ENCODE data around the gene CD47. TPM values are rescaled to one million over a fixed set of nuclear protein-coding genes. Genes with fewer than 3 reads are reported as not detected.

Gene CD47
- total and polyA plus RNA-seq, 12 donors = 17.9 to 76.3 (median 47.6) TPM

DNA sequence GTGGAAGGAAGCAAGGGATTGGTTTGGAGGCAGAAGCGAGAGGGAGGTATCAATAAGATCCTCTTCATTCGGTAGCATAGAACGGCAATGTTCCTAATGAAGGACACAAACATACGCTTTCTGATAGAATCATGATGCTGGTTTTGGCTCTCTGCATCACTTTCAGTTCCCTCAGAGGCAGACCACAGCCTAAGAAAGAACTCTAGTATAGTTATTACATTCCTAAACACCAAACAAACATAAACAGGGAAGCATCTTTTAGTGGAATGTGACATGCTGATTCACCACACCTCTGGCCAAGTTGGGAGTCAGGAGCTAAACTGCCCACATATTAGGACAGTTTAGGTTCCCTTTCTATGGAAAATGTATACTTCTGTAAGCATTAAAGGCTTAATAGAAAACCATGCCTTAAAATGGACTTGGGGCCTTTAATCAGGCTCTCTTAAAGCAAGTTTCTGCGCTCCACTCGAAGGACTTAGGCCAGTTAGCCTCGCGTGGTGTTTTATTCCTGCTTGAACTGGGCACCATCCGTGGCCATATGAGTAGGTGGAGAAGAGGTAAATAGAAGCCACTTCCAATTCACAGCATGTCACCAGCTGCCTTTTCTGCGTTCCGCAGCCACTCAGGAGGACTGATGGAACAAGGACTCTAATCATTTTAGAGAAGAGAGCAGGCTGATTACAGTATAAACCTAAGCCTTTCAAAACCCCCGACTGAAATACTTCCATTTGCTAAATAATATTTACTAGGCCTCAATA lies 53.7 kb downstream of the CD47 start:
- Histone ChIP-seq H3K27ac (peak overlapping the region in 1 of 10 donors; percentile 34), H3K9me3 (no peaks in the 10 kb centered on the region), H3K27me3 (no peaks in the 10 kb centered on the region), H3K36me3 (peaks cover 0 to 35% (median 5%) of the 10 kb centered on the region in 9 donors), H3K4me1 (peaks cover 0 to 34% (median 18%) of the 10 kb centered on the region in 9 donors), H3K4me3 (no peak overlapping the region)
- 73 to 79% methylated on average over 12 of the region's 12 CpGs for WGBS, 2 donors
- ATAC-seq (peak in 7 of 8 donors; percentile 25 to 59 (median 42)), DNase-seq (no peak)
- TF ChIP-seq, protein P1, sequence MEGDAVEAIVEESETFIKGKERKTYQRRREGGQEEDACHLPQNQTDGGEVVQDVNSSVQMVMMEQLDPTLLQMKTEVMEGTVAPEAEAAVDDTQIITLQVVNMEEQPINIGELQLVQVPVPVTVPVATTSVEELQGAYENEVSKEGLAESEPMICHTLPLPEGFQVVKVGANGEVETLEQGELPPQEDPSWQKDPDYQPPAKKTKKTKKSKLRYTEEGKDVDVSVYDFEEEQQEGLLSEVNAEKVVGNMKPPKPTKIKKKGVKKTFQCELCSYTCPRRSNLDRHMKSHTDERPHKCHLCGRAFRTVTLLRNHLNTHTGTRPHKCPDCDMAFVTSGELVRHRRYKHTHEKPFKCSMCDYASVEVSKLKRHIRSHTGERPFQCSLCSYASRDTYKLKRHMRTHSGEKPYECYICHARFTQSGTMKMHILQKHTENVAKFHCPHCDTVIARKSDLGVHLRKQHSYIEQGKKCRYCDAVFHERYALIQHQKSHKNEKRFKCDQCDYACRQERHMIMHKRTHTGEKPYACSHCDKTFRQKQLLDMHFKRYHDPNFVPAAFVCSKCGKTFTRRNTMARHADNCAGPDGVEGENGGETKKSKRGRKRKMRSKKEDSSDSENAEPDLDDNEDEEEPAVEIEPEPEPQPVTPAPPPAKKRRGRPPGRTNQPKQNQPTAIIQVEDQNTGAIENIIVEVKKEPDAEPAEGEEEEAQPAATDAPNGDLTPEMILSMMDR (IDR thresholded peaks at IDR 0.05) = no peak
- intact Hi-C loops (cut with DNase I) = no loop called here

DNA sequence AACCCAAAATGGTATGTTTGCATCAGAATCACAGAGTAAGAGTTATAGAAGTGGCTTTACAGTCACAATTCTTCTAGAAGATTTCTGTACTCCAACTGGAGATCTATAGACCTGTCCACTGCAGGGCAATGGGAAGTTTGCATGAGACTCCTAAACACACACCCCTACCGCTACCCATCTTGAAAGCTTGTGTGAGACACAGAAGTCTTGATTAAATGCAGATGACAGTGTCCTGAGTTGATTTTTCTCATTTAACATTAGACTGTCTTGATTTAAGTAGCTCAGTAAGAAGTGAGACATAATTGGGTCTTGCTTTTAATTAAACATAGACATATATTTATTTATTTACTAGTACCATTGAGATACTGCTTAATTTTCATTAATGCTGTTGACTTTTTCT lies 54.4 kb downstream of the CD47 start:
- DNase-seq = no peak
- intact Hi-C loops (cut with DNase I) = no loop called here

DNA sequence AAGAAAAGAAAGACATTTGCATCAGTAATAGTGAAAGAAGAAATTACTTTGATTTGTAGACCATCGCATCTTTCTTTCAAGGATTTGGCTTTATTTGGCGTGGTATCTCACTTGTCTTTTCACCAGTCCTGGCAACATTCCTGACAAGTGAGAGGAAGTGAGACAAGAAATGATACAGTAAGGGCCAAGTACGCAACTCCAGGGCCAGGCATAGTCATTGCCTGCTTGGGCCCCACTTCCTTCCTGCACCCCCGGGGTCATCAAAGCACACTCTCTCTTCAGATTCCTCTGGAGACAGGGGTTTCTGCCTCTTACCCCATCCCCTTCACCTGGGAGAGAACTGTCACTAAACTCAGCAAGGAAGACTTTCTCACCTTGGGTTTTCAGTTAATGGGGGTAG lies 55.1 kb downstream of the CD47 start:
- peaks cover 0 to 34% (median 18%) of the 10 kb centered on the region in 9 donors for H3K4me1 ChIP-seq
- no peak overlapping the region for H3K4me3 ChIP-seq
- H3K27me3 ChIP-seq = no peaks in the 10 kb centered on the region
- intact Hi-C loops (cut with DNase I) = no loop called here
- H3K9me3 ChIP-seq = no peaks in the 10 kb centered on the region
- peak overlapping the region in 1 of 10 donors; percentile 34 for H3K27ac ChIP-seq
- TF ChIP-seq, protein P1 (IDR thresholded peaks at IDR 0.05) = no peak
- H3K36me3 ChIP-seq = peaks cover 0 to 29% (median 0%) of the 10 kb centered on the region in 9 donors
- 37 to 53% methylated on average over 4 of the region's 4 CpGs for WGBS, 2 donors
- ATAC-seq = peak in 6 of 8 donors; percentile 43 to 68 (median 54)
- DNase-seq = no peak

More for the DNA sequence above, 54.4 kb downstream of the CD47 start:
- Histone ChIP-seq H3K4me3 (no peak overlapping the region), H3K27ac (peak overlapping the region in 1 of 10 donors; percentile 34), H3K36me3 (peaks cover 0 to 33% (median 0%) of the 10 kb centered on the region in 9 donors), H3K9me3 (no peaks in the 10 kb centered on the region), H3K4me1 (peaks cover 0 to 34% (median 18%) of the 10 kb centered on the region in 9 donors), H3K27me3 (no peaks in the 10 kb centered on the region)
- ATAC-seq = peak in 1 of 8 donors; percentile 33
- TF ChIP-seq, protein P1 (IDR thresholded peaks at IDR 0.05) = no peak
- WGBS, 2 donors = 96 to 97% methylated on average over 1 of the region's 1 CpG

DNA sequence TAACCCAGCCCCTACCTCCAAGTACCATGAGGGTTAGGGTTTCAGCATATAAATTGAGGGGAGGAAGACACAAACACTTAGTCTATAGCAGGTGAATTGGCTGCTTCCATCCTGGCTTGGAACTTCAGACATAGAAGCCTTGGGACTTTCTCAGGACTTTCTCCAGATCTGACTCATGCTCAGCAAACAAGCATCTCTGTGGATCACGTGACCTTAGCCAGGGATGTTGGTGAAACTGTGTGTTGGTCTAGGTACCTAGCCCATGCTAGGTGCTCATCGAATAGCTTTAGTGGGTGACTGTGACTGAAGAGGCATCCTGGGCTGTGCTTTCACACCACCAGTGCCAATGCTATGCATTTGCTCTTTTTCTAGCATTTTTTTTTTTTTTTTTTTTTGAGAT lies 58.9 kb downstream of the CD47 start:
- Histone ChIP-seq H3K27ac (no peak overlapping the region), H3K4me3 (no peak overlapping the region), H3K27me3 (no peaks in the 10 kb centered on the region), H3K4me1 (peaks cover 0 to 21% (median 12%) of the 10 kb centered on the region in 9 donors), H3K36me3 (peaks cover 0 to 18% (median 0%) of the 10 kb centered on the region in 9 donors), H3K9me3 (no peaks in the 10 kb centered on the region)
- TF ChIP-seq, protein P1 (IDR thresholded peaks at IDR 0.05) = no peak
- ATAC-seq (no peak), DNase-seq (no peak)
- intact Hi-C loops (cut with DNase I) = no loop called here
- WGBS, 2 donors = 91 to 93% methylated on average over 2 of the region's 2 CpGs
